Measurements from ENCODE around the gene RFK.

Gene RFK

GRCh38 chr9:76405868-76406267, 11.6 kb upstream of the RFK start:
- DNase-seq: no peak

GRCh38 chr9:76405340-76405739, 11.1 kb upstream of the RFK start:
- DNase-seq: no peak

DNA sequence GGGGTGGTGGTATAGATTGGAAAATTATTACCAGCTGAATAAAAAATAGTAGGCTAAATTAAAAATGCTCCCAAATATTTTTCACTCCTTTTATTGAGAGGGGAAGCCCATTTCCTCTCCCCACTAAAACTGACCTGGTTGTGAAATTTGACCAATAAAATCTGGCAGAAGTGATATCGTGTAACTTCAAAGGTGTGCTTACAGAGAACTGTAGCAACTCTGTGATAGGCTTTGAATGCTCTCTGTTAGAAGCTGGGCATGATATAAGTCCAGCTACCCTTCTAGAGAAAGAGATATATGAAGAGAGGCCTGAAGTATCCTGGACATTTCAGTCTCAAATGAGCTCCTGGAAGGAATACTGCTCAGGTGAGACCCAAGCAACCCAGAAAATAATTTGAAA, 10.2 kb upstream of the RFK start:
- peak; percentile 13 for DNase-seq

DNA sequence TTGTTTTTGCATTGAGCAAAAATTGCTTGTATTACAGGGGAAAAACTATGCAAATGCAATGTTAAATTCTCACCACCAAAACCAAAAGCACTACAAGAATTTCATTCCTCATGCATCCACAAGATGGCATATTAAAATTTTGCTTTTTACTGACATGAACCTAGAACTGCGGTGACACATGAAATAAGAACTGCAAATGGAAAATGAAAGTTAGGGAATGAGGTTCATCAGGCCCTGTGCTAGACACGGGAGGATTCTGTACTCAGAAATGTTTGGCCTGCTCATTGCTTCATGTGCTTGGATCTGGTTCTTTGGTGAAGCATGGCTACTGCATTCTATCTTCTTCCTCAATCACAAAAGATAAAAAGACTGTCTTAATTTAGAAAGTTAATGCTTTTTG, 9.1 kb upstream of the RFK start:
- peak; percentile 92 for DNase-seq

- DNase-seq: no peak
Observed at GRCh38 chr9:76401580-76402354, 7.5 kb upstream of the RFK start.

DNA sequence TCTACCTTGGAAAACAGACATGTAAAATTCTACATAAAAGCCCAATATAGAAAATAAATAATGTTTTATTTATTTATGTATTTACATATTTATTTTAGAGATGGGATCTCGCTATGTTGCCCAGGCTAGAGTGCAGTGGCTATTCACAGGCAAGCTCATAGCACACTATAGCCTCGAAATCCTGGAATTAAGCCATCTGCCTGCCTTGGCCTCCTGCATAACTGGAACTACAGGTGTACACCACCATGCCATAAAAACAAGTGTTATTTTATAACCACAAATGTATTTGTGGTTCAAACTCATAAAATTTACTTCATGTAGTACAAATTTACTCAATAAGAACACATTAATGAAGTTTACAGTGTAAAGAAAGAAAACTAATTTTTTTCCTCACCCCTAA, 7.0 kb upstream of the RFK start:
- DNase-seq: no peak

DNA sequence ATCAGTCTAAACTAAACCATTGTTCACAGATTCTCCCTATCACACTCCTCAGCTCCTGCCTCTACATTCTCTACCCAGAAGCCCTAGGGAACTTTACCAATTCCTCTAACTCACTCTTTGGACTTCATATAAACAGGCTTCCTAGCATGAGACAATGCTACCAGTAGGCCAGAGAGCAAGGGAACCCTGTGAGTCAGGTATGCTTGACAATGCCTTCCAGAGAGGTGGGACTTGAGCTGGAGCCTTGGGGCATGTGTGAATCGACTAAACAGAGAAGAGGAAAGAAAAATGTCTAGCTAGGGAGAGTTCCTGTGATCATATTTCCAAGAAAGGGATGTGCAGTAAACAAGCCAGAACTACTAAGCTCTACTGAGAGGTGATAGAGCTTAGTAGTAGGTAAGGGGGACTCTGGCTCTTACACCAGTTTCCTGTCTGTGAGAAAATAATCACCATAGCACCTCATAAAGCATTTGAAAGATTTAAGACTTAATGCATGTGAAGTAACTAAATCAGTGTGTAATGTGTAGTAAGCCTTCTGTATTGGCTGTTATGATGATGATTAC, 6.4 kb upstream of the RFK start:
- peak; percentile 26 for DNase-seq

DNA sequence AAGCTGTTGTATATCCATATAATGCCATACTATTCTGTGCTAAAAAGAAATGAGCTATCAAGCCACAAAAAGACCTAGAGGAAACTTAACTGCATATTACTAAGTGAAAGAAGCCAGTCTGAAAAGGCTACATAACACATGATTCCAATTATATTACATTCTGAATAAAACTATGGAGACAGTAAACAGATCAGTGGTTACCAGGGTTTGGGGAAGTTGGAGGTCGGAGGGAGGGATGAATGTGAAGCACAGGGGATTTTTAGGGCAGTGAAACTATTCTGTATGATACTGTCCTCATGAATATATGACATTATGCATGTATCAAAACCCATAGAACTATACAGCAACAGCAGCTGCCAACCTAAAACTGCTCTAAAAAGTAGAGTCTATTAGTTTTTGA, 5.6 kb upstream of the RFK start:
- DNase-seq: no peak

DNA sequence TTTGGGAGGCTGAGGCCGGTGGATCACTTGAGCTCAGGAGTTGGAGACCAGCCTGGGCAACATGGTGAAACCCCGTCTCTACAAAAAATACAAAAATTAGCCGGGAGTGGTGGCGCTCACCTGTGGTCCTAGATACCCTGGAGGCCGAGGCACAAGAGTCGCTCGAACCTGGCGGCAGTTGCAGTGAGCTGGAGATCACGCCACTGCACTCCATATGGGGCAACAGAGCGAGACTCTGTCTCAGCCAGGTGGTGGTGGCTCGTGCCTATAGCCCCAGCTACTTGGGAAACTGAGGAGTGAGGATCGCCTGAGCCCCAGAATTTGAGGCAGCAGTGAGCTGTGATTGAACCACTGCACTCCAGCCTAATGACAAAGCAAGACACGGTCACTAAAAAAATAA, 2.4 kb upstream of the RFK start:
- DNase-seq: no peak

DNA sequence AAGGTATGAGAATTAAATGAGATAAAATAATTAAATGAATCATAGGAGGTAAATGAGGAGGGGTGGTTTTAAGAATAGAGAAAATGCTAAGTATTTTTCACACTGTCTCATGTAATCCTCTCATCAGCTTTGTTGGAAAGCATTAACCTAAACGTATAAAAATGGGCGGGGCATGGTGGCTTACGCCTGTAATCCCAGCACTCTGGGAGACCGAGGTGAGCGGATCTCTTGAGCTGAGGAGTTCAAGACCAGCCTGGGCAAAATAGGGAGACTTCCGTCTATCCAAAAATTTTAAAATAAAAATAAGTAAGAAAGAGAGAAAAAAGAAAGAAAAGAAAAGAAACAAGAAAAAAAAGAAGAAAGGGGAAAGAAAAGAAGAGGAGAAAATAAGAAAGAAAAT, 1.9 kb upstream of the RFK start:
- no peak for DNase-seq

DNA sequence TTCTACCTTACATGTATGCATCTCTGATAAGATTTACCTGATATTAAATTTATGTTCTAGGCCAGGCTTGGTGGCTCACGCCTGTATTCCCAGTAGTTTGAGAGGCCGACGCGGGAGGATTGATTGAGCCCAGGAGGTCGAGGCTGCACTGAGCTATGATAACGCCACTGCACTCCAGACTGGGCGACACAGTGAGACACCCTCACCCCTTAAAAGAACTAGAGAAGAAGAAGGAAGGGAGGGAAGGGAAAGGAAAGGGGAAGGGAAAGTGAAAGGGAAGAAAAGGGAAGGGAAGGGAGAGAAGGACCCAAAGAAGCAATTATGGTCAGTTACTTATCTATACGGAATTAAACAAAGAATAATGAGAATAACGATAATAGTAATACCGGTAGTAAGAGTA, 1.2 kb upstream of the RFK start:
- peak; percentile 45 for DNase-seq

GRCh38 chr9:76394960-76395252, 680 bp upstream of the RFK start:
- peak; percentile 92 for DNase-seq

GRCh38 chr9:76390656-76391055, 3.6 kb downstream of the RFK start:
- peak; percentile 27 for DNase-seq

DNA sequence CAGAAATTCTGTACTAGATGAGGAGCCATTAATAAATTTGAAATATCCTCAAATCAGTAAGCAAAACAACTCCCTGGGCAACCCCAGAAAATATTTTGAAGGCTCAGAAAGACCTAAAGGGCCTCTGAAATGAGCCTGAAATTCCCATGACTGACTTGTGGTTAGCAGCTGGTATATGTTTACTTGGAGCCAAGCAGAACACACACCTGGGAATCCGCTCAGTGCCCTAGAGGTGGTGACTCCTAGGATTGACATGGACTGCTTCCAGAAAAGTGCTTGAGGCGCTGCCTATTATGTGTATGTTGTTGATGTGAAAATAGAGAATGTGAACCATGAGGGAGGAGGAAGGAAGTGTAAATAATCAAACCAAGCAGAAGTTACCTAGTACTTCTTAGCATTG, 14.7 kb downstream of the RFK start:
- no peak for DNase-seq

DNA sequence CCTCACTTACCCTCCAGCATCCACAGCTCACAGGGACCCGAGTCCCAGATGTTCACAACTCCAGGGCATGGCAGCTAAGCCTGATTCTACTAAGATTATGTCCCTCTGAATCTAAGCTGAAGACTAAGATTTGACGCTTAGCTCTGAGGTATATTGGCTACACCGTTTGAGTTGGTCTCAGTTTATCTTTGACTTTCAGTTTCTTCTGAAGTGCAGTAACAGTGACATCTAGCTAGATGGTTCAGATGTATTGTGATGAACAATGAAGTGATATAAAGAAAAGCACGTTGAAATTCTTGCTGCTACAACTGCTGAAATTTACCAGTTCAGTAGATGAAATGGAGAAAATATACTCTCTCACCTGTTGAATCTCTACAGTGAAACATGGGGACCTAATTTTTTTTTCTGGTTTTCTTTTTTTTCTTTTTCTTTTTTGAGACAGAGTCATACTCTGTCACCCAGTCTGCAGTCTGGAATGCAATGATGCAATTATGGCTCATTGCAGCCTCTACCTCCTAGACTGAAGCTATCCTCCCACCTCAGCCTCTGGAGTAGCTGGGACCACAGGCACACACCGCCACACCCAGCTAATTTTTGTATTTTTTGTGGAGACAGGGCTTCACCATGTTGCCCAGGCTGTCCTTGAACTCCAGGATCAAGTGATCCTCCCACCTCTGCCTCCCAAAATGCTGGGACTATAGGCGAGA, 15.7 kb downstream of the RFK start:
- DNase-seq: peak; percentile 44

- no peak for DNase-seq
Observed at GRCh38 chr9:76377791-76378190, 16.4 kb downstream of the RFK start.

GRCh38 chr9:76374783-76375559, 19.3 kb downstream of the RFK start:
- no peak for DNase-seq

- no peak for DNase-seq
Observed at GRCh38 chr9:76373784-76374474, 20.3 kb downstream of the RFK start.

DNA sequence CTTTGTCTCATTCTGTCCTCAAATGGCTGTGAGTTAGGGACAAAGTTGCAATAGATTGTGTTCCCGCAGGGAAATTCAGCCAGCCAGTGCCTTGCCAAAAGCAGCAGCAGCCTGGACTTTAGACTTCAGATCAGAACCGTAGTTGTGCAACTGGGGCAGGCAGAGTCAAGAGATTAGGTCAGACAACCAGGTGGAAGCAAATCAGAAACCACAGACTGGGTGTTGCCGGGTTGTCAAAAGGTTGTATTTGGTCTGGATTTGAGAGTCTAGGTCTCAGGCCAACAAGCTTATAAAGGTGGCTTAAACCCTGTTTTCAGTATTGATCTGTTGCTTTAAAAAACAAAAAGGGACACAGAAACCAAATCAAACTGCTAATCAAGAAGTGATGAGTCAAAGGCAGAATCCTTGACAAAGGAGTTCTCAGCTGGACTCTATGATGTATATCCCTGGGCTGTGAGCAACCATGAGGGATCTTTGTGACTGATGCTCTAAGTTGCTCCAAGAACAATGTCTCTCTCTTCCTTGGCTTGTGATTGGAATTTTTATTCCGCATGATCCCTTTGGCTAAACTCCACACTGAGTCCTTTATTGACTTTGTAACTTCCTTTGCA, 20.9 kb downstream of the RFK start:
- DNase-seq: peak; percentile 37

DNA sequence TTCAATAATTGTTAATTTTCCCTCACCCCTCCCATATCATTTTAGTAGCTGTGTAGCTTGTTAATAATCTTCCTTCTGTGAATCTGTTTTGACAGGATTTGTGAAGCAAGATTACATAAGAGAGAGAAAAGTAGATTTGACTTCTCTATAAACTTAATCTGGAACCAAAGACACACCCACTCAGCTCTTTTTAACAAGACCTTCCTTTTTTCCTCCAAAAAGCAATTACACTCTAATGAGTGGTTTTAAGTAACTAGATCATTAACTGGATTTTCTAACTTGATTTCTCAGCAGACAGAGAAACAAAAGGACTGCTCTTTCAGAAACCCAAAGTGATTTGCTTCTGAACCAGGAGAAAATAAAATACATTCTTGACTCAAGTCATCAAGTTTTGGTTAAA, 21.9 kb downstream of the RFK start:
- DNase-seq: peak; percentile 40

DNA sequence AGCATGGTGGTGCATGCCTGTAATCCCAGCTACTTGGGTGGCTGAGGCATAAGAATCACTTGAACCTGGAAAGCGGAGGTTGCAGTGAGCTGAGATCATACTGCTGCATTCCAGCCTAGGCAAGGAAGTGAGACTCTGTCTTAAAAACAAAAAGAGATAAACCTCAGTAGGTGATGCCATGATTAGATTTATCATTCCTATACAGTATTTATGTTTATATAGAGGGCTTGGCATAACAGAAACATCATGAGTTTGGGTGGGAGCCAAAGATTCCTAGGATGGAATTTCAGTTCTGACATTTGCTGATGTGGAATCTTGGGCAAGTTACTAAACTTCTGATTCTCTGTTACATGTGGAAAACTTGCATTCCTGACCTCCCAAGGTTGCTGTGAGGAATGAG, 22.3 kb downstream of the RFK start:
- DNase-seq: no peak

- DNase-seq: no peak
Observed at GRCh38 chr9:76370396-76371023, 23.7 kb downstream of the RFK start.
